Left lung (tissue), 10 donors: Measurements from ENCODE around the gene SRCAP. TPM values are rescaled to one million over a fixed set of nuclear protein-coding genes. Genes with fewer than 3 reads are reported as not detected.

Source experiments
- ATAC-seq: fragments of 200-7000 bp; cut with Tn5 transposase; one replicate; pipeline ENCODE4 v1.9.1; 2020; ENCODE audit warnings: moderate library complexity
- DNase-seq, 4 donors: peaks; one replicate each; pipeline ENCODE4 v3.0.0-alpha.2; 2013 to 2020
- H3K27ac ChIP-seq, 2 donors: fragments of 200-600 bp; sonication (generic) in 1 of 2; one replicate each; pipeline versions ENCODE4 v1.5.0 to v1.8.0; 2020 to 2021
- H3K27me3 ChIP-seq, 2 donors: fragments of 200-600 bp; sonication (generic) in 1 of 2; one replicate each; pipeline versions ENCODE4 v1.5.0 to v1.8.0; 2020 to 2021
- H3K36me3 ChIP-seq, 2 donors: fragments of 200-600 bp; sonication (generic) in 1 of 2; one replicate each; pipeline versions ENCODE4 v1.5.0 to v1.8.0; 2020 to 2021
- H3K4me1 ChIP-seq, 2 donors: fragments of 200-600 bp; one replicate each; pipeline ENCODE4 v1.8.0; 2021
- H3K4me3 ChIP-seq, 2 donors: fragments of 200-600 bp; sonication (generic) in 1 of 2; one replicate each; pipeline versions ENCODE4 v1.5.0 to v1.8.0; 2020 to 2021; ENCODE audit warnings: mild to moderate bottlenecking in 1 of 2
- H3K9me3 ChIP-seq, 2 donors: fragments of 200-600 bp; sonication (generic) in 1 of 2; one replicate each; pipeline versions ENCODE4 v1.5.0 to v1.8.0; 2020 to 2021
- intact Hi-C, 2 donors: fragments of 100-400 bp; cut with DNase I; formaldehyde crosslinking; loops; one replicate each; pipeline versions ENCODE4 v1.11.2 to v1.14.2; 2022
- polyA plus RNA-seq, 6 donors: library from polyadenylated mRNA; unstranded; fragments of 120-200 nt; gene quantifications; one replicate each; pipeline ENCODE4 v1.2.1, GENCODE V29; 2013; ENCODE audit not compliant: insufficient read length in 6 of 6
- total RNA-seq, 2 donors: library from RNA; stranded (reverse); fragmentation: NEBNext Ultra II Directional; extraction: Animal tissue kit (Norgen Biotek cat#: 25700); gene quantifications; one replicate each; pipeline ENCODE4 v1.2.1, GENCODE V29; 2021
- TF ChIP-seq, protein P1 (sequence below), 2 donors: fragments of 200-600 bp; sonication (generic) in 1 of 2; IDR thresholded peaks; one replicate each; pipeline versions ENCODE4 v1.5.0 to v1.8.0; 2021; ENCODE audit warnings: antibody characterized with exemption in 2 of 2
- donor health status: DM: no; HTN: yes; CAD: no.
- donor health status: DM: no; HTN: no; CAD: no.

The SRCAP gene
- total and polyA plus RNA-seq, 8 donors = 30.7 to 67.4 (median 40.6) TPM

DNA sequence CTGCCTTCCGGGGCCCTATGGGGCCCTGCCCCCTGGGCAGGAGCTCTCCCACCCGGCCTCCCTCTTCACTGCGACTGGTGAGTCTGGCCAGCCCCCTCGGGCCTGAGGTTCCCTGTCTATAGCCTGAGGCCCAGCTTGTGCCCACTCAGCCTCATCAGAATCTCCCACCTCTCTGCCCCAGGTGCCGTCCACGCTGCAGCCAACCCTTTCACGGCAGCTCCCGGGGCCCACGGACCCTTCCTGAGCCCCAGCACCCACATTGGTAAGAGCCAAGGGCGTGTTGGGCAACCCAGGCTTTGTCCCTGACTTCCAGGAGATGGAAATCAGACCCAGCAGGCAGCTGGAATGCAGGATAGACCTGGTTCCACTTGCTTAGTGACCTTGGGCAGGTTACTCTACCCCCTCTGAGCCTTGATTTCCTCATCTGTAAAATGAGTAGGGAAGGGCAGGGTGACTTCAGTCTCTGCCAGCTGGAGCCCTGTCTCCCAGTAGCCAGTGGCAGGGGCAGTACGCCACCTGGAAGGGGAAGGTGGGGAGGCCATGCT lies 31.5 kb upstream of the SRCAP start:
- Histone ChIP-seq H3K4me1 (peaks cover 0 to 15% of the 10 kb centered on the region in 2 donors), H3K36me3 (peaks cover 0 to 89% of the 10 kb centered on the region in 2 donors), H3K9me3 (no peaks in the 10 kb centered on the region), H3K27me3 (no peaks in the 10 kb centered on the region), H3K27ac (no peak overlapping the region), H3K4me3 (no peak overlapping the region)
- DNase-seq = no peak
- TF ChIP-seq, protein P1, sequence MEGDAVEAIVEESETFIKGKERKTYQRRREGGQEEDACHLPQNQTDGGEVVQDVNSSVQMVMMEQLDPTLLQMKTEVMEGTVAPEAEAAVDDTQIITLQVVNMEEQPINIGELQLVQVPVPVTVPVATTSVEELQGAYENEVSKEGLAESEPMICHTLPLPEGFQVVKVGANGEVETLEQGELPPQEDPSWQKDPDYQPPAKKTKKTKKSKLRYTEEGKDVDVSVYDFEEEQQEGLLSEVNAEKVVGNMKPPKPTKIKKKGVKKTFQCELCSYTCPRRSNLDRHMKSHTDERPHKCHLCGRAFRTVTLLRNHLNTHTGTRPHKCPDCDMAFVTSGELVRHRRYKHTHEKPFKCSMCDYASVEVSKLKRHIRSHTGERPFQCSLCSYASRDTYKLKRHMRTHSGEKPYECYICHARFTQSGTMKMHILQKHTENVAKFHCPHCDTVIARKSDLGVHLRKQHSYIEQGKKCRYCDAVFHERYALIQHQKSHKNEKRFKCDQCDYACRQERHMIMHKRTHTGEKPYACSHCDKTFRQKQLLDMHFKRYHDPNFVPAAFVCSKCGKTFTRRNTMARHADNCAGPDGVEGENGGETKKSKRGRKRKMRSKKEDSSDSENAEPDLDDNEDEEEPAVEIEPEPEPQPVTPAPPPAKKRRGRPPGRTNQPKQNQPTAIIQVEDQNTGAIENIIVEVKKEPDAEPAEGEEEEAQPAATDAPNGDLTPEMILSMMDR (IDR thresholded peaks at IDR 0.05) = no peak
- intact Hi-C loops = no loop called here
- ATAC-seq = no peak

- no peaks in the 10 kb centered on the region for H3K9me3 ChIP-seq
- DNase-seq (no peak), ATAC-seq (no peak)
- no peaks in the 10 kb centered on the region for H3K27me3 ChIP-seq
- H3K27ac ChIP-seq = no peak overlapping the region
- no peak overlapping the region for H3K4me3 ChIP-seq
- TF ChIP-seq, protein P1 (IDR thresholded peaks at IDR 0.05) = no peak
- peaks cover 0 to 6% of the 10 kb centered on the region in 2 donors for H3K4me1 ChIP-seq
- peaks cover 0 to 80% of the 10 kb centered on the region in 2 donors for H3K36me3 ChIP-seq
- intact Hi-C loops = no loop called here
Measured at GRCh38 chr16:30668393-30668792, 30.6 kb upstream of the SRCAP start.

DNA sequence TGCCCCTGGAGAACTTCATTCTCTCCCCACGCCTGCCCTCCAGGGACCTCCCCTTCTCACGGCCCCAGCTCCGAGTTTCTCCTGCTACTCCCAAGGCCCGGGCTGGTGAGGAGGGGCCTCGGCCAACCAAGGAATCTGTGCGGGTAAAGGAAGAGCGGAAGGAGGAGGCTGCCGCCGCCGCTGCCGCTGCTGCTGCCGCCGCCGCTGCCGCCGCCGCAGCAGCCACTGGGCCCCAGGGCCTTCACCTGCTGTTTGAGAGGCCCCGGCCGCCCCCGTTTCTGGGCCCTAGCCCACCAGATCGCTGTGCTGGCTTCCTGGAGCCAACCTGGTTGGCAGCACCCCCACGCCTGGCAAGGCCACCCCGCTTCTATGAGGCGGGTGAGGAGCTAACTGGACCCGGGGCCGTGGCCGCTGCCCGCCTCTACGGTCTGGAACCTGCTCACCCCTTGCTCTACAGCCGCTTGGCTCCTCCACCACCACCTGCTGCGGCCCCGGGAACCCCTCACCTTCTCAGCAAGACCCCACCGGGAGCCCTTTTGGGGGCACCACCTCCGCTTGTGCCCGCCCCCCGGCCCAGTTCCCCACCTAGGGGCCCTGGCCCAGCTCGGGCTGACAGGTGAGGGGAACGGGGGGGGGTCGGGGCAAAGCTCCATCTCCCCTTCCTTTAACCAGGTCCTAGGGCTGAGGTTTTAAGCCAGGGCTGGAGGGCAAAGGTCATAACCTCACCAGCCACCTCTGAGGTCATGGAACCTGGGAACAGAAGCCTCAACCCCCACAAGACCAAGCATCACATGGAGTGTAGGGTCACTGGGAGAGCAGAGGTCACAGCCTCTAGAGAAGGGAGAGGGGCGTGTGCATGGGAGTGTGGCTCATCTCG lies 29.7 kb upstream of the SRCAP start:
- no peak for DNase-seq
- no peak for ATAC-seq
- Histone ChIP-seq H3K4me3 (no peak overlapping the region), H3K36me3 (peaks cover 0 to 71% of the 10 kb centered on the region in 2 donors), H3K9me3 (no peaks in the 10 kb centered on the region), H3K4me1 (no peaks in the 10 kb centered on the region), H3K27me3 (no peaks in the 10 kb centered on the region), H3K27ac (no peak overlapping the region)
- TF ChIP-seq, protein P1 (IDR thresholded peaks at IDR 0.05) = no peak
- intact Hi-C loops = no loop called here

GRCh38 chr16:30669903-30670824 lies 28.8 kb upstream of the SRCAP start:
- intact Hi-C loops = no loop called here
- Histone ChIP-seq H3K9me3 (no peaks in the 10 kb centered on the region), H3K27ac (no peak overlapping the region), H3K4me3 (no peak overlapping the region), H3K4me1 (no peaks in the 10 kb centered on the region), H3K27me3 (no peaks in the 10 kb centered on the region), H3K36me3 (peaks cover 0 to 62% of the 10 kb centered on the region in 2 donors)
- ATAC-seq (no peak), DNase-seq (no peak)
- TF ChIP-seq, protein P1 (IDR thresholded peaks at IDR 0.05) = no peak
